TTC549 (cell line): ENCODE measurements around the gene TULP1.
"Not testable (repeated sequence)": the region's sequence is repeated elsewhere in the genome, so short reads cannot be mapped to it uniquely, and the experiment has no call there.

Experiments
- FAIRE-seq: peaks from 2 replicates; lab custom pipeline; 2012; peaks lifted over from hg19 to GRCh38; lab: Jason Lieb, UNC

TULP1 gene

DNA sequence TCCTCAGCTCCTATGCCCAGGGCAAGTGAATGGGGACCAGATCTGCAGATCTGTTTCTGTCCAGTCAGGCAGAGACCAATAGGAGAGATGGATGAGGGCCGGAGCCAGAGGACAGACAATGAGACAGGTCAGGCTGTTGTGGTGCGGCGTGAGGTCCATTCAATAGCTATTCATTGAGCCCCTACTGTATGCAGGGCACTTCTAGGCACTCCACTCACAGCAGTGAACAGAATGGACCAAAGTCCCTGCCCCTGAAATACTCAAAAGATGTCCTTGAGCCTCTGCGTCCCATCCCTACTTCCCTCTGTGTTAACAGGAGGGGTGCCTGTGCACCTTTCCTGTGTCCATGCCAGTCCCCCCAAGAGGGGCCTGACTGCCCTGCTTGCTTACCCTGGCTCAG, 8.5 kb upstream of the TULP1 start:
- FAIRE-seq, result no peak

DNA sequence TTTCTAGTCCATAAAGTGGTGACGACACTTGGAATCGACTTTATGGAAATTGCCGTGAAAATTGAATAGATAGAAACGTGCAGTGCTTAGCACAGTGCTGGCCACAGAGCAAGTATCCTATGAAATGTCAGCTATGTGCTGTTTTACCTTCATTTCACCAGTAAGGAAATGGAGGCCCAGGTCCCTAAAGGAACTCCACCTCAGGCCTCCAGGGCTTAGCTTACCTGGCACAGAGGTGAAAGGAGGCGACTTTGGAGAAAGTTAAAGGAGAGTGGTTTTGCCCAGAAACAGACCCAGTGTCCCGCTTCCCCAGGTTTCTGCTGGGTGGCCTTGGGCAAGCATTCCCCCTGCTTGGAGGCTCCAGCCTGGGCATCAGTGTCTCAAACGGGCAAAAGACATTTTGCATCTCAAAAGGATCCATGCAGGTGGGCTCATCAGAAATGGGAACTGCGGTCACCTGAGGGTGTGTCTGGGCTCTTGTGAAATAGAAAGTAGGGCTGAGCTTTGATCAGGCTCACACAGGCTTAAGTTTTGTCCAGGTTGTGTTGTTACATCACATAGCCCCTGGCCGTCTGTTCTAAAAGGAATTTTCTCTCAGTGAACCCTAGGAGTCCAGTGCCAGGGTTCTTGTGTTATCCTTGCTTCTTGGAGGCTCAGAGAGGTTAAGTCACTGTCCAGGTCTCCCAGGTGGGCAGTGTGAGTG, 6.8 kb upstream of the TULP1 start:
- no peak for FAIRE-seq

DNA sequence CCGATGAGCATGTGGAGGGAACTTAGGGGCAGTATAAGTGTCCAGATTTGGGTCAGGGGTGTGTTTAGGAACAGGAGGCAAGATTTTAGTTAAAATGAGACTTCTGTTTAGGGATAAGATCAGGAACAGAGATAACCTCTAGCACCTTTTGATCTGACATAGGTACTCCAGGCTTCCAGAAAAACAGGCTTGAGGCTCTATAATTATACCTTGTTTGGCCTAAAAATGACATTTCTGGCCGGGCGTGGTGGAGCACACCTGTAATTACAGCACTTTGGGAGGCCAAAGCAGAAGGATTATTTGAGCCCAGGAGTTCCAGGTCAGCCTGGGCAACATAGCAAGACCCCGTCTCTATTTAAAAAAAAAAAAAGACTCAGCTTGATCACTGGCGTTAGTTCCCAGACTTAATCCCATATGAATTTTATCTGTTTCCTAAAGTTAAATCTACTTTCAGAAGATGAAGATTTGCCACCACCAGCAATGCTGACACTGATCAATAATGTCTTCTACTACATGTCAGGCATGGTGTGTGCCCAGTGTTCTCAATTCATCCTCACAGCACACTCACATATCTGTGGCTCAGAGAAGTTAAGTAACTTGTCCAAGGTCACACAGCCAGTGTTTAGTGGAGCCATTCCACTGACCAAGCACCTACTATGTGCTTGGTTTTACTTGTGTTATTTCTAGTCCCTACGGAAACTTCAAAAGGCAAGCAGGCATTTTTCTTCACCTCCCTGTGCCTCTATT, 6.0 kb upstream of the TULP1 start:
- FAIRE-seq, result no peak

DNA sequence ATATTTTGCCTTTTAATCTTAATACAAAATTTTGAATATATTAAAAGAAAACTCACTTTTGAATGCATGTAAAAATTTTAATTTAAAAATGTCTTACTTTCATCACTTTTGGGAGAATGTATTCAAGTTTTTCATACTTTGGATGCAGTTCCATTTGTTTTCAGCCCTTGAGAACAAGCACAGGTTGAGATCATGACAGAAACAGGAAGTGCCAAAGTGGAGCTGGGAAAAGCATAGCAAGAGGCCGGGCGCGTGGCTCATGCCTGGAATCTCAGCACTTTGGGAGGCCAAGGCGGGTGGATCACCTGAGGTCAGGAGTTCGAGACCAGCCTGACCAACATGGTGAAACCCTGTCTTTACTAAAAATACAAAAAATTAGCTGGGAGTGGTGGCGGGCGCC, 5.3 kb upstream of the TULP1 start:
- not testable (repeated sequence) for FAIRE-seq

DNA sequence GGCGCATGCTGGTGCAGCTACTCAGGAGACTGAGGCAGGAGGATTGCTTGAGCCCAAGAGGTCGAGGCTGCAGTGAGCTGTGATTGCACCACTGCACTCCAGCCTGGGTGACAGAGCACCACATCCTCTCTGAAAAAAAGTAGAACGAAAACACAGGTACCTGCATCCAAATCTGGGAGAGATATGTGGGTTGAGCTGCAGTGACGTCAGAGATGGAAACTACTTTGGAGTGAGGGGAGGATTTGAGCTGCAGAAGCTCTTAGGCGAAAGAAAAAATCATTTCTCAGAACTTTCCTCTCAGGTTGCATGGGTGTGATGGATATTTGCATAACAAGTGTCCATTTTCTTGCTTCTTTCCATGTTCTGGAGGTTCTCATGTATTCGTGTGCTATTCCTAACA, 4.0 kb upstream of the TULP1 start:
- no peak for FAIRE-seq

DNA sequence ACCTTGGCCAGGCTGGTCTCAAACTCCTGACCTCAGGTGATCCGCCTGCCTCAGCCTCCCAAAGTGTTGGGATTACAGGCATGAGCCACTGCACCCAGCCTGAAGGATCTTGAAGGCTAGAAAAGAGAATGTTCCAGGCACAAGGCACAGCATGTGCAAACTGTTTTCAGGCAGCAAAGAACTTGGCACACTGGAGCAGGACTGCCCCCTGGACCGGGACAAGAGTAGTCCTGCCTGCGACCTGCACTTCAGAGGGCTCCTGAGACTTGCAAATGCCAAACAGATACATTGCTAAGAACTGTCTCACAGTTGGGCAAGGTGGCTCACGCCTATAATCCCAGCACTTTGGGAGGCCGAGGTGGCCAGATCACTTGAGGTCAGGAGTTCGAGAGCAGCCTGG, 3.2 kb upstream of the TULP1 start:
- FAIRE-seq, result not testable (repeated sequence)

DNA sequence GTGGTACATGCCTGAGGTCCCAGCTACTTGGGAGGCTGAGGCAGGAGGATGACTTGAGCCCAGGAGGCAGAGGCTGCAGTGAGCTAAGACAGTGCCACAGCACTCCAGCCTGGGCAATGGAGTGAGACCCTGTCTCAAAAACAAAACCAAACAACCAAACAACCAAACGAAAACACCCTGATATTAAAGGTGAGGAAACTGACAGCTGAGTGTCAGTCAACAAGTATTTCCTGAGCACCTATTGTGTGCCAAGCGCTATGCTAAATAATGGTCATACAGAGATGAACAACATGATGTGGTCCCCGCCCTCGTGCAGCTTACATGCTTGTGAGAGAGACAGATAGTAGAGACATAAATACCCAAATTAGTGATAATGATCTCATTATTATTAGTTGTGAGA, 1.9 kb upstream of the TULP1 start:
- no peak for FAIRE-seq

DNA sequence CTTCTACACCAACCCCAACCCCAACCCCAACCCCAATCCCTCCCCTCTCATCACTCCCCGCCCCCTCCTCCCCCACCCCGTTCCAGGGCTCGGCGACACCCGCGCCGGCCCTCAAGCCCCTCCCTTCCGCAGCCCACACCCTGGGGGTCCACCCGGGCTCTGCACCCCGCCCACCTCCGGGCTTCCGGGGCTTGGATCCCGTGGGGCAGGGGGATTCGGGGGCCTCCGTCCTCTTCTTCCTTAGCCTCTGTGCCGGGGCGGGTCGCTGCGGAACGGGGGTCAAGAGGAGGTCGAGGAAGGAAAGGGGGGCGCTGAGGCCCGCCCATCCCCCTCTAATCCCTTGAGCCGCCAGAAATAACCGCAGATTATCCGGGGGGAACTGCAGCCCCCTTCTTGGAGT, 690 bp downstream of the TULP1 start:
- no peak for FAIRE-seq

DNA sequence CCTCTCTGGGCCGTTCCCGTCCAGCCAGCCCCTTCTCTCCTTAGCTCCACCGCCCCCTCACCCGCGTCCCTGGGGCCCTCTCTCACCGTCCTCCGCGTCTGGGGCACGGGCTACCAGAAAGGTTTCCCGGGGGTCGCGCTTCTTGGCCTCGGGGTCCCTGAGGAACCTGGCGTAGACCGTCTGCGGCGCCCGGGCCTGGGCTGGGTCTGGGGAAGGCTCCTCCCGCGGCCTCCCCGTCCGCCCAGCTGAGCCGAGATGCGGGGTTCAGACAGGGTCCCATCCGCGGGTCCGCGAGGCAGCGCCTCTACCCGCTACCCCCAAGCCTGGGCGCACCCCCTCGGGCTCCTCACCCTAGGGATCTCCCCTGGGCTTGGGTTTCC, 1.1 kb downstream of the TULP1 start:
- FAIRE-seq, result no peak

DNA sequence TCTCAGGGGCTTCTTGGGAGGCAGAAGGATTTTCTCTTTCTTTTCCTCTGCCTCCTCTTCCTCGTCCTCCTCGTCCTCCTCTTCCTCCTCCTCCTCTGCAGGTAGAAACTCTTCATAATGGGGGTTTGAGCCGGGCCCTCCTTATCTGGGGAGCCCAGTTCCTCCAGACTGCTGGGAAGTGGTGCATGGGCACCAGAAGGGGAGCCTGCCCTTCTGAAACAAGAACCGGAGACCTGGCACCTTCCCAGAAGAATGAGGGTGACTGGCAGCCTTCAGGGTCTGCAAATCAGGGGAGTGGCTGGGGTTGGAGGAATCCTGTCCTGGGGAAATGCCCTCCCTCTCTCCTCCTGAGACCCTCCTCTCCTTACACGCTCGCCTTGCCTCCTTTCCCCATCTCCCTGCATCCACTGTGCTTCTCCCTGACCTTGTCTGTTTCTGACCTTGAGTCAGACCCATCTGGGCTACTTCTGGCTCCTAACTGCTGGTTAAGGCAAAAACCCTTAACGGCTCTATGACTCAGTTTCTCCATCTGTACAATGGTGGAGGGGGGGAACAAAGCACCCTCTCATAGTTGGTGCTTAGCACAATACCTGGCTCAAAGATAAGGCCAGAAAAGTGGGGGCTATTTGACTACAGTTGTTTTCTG, 1.7 kb downstream of the TULP1 start:
- no peak for FAIRE-seq

DNA sequence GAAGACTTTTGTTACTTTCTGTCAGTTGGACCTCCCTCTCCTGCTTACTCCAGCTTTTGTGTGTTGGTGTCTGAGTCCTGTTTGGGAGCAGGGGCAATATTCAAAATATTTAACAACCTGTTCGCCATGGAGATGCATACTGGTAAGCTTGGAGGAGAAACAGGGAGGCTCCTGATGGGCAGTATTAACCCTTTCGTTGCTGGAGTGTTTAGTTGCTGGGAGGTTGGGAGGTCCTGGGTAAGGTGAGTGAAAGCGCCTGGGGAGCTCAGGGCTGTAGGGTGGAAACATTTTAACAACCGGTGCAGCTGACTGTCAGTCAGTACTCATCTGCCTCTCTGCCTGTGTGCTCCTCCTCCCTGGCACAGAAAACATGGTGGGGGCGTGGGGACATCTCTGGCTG, 4.2 kb downstream of the TULP1 start:
- no peak for FAIRE-seq

DNA sequence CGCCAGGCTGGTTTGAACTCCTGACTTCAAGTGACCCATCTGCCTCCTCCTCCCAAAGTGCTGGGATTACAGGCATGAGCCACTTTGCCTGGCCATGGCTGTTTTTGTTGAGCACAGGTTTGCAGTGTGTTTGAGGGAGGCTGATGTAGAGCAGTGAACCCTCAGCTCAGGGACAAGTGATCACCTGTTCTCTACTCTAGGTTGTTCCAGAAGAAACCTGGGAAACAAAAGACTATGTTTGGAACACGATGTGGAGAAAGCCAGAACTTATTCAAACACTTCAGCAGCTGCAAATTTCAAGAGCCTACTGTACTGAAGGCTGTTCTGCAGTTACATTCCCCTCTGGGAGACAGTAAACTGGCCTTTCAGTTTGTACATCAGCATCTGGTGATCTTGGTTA, 4.7 kb downstream of the TULP1 start:
- FAIRE-seq, result no peak

DNA sequence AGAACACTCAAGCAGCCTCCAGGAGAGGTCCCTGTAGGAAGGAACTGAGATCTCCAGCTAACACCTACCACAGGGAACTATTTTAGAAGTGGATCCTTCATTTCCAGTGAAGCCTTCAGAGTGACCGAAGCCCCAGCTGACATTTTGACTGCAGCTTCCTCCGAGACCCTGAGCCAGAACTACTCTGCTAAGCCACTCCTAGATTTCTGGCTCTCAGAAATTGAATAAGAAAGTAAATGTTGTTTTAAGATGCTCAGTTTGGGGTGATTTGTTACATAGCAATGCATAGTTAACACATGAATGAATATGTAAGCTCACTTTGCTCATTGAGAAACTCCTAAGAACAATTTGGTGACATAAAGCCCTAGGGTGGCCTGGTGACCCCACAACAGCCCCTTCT, 5.5 kb downstream of the TULP1 start:
- no peak for FAIRE-seq

DNA sequence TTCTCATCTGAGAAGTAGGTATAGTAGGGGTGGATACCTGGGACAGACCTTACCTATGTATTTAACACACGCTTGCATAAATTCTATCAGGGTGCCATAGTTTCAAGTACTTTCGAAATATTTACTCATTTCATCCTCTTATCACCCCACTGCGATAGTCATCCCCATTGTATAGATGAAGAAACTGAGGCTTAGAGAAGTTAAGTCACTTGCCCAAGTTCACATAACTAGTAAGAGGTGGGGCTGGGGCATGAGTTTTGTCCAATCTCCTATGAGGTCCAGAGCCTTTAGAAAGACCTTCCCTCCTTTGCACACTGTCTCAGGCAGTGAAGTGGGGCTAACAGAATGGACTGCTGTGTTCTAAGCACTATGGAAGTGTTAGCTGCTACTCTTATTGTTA, 6.2 kb downstream of the TULP1 start:
- FAIRE-seq, result no peak

DNA sequence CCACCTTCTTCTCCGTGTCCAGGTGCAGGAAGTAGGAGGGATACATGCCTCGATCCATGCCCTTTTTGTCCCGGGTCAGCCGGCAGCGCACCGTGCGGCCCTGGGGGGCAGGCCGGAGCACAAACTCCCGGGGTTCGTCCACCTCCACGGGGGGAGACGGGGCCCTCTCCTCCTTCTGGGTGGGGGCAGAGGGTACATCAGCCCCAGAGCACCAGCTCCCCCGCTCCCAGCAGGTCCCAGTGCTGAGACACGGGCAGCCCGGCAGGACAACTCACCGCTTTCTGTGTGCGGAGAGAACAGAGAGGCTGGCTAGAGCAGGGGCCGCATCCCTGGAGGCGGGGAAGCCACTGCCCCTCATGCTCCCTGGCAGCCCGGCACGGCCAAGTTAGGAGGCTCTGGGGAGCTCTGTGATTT, 6.7 kb downstream of the TULP1 start:
- FAIRE-seq, result no peak

DNA sequence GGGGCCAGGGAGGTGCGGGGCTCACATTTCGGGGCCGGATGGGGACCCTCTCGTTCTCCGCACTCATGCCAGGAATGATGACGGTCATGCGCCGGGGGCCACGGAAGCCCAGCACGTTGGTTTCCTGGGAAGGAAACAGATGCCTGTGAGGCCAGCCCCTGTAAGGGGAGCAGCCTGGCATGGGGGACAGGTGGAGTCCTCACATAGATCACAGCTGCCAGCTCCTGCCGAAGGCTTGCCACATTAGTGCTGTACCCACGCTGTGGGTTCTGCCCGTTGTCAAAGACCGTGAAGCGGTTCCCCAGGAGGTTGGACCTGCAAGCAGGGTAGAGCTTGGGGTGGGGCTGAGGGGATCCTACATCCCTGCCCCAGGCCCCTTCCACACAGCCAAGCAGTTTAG, 9.2 kb downstream of the TULP1 start:
- no peak for FAIRE-seq

DNA sequence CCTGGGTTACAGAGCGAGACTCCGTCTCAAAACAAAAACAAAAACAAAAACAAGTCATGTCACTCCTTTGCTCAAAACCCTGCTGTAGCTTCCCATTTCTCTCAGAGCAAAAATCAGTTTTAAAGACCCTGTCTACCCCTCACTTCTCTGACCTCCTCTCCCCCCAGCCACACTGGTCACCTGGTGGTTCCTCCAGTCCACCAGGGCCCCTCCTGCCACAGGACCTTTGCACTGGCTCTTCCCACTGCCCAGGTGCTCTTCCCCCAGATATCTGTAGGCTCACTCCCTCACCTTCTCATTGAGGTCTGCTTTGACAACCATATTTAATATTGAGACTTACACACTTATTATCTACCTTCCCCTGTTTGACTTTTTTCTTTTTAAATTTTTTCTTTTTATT, 10.9 kb downstream of the TULP1 start:
- no peak for FAIRE-seq

DNA sequence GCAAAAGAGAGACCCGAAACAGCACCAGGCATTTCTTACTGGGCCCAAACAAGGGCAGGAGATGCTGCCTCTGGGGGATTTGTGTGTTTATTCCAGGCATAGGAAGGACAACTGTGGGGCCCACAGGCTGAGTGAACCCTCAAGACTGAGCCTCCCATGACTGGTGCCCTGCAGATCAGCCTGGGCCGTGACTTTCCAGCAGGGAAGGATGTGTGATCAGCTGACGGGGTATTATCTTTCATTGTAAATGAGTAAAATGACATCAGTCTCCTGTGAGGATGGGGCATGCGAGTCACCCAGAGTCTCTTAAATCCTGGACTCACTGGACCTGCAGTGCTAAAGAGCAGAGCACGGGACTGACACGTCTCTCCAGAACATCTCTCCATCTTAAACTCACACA, 11.9 kb downstream of the TULP1 start:
- FAIRE-seq, result no peak

DNA sequence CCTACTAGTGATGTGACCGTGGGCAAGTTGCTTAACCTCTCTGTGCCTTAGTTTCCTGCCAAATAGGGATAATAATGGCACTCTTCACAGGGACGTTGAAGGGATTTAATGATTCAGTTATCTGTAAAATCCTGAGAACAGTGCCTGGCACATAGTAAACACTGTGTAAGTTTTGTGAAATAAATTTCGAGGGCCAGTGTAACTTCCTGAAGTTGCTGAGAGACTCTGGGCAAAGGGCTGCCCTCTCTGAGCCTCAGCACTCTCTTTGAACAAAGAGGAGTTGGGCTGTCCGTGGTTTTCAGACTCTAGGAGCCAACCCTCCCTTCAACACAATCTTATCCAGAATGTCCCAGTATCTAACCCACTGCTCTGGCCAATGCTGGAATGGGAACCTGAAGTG, 13.3 kb downstream of the TULP1 start:
- no peak for FAIRE-seq

DNA sequence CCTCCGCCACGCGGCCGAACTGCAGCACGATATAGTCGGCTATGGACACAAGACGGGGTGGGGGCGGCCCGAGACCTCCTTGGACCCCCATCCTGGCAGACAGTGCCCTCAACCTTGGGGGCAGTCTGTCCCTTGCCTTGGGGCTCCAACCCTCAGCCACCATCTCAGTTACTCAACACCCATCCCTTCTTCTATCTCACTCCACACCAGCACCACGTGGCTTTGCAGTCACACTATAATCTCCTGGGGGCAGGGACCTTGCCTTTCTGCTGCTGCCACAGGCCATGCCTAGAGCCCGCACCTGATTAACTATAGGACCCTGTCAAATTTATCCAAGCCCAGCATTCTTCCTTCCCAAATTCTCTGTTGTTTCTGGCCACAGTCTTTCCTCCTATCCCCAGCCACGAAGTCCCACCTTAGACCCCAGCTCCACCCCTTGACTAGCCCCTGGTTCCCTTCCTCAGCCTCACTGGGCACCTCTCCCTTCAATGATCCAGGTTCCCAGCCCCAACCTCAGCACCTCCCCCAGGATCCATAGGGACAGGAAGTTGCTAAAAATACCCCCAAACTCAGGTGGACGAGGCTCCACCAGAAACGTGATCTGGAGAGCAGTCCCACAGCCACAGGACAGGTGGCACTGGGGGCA, 14.2 kb downstream of the TULP1 start:
- FAIRE-seq, result no peak

DNA sequence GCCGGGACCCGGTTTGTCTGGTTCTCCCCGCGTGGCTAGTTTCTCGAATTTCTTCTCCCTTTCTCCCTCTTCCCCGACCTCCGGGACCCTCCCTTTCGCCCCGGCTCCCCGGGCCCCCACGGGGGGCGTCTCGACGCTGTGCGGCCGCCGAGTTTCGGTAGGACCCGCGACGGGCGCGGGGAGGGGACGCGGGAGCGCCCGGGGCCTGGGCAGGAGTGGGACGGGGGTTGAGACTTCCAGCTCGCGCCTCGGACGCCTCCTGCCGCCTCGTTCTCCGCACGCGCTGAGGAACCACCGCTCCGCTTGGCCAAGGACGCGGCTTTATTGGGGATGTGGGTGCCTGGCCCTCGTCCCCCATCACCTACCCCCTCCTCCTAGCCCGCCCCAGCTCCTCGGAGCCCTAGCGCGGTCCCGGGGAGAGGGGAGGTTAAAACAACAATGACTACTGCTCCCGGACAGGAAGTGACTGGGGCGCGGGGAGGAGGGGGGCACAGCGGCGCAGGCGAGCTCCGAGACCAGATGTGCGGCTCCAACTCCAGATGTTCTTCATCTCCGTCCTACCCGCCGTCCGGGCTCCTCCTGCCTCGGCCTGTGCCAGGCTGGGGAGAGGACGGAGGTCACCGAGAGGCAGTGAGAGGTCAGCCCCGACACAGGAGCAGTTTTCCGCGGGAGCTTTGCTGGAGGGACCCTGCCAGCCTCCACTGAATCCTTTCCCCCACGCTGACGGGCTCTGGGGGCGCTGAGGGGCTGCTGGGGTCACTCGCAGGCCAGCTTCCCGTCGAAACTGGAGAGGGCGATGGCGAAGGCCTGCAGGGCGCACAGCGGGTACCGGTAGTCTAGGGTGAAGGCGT, 14.9 kb downstream of the TULP1 start:
- FAIRE-seq, result no peak

DNA sequence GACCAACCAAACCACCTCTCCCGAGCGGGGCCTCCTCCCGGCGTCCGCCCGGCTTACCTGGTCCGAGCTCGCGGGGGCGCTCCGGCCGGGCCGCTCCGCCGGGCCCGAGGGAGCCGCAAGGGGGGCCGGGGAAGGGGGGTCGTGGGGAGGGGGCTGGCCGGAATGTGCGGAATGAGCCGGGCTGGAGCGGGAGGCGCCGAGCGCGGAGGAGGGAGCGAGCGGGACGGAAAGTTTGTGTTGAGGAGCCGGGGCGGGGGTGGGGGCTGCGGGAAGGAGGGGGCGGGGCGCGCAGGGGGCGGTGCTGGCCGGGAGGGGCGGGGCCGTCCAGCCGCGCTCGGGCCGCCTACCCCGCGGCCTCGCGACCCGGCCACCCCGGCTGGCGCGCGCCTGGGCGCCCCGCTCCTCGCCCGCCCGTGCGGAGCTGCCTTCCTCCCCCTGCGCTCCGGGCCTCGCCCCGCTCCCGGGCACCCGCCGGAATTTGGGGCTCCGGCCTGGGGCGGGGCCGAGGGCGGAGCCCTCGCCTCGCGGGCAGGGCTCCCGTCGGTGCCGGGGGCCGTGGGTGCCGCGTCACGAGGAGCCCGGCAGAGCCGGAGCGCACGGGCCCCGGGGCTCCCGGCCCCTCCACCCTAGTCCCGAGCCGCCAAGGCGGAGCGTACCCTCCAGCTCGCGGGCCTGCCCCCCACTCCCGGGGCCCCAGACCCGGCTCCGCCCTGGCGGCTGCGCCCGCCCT, 15.7 kb downstream of the TULP1 start, which contains the start of gene TEAD3:
TEAD3 (minus strand) TSS at position 239 of the 730 bp plus-strand sequence.
- FAIRE-seq, result no peak
